Measurements from ENCODE around the gene POLR1E. TPM values are rescaled to one million over a fixed set of nuclear protein-coding genes. Genes with fewer than 3 reads are reported as not detected.

Gene POLR1E
- total RNA-seq, 1 experiment from 2014 or later, result 21.8 TPM

DNA sequence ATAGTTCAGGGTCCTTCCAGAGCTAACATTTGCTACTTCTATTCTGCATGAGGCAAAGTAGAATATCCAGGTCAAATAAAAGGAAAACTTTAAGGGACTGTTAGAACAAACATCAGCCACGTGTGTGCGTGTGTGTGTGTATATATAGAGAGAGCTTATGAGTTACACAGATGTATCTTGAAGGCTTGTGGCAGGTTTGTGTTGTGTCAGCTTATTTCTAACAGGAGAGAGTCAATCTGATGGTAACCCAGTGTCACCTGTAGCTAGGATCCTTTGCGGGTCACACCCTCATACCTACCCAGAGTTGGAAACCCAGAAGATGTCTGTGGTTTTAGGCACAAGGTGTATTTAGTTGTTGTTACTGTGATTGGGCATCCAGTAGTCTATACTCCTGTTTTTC, 12.7 kb downstream of the POLR1E start:
- no peaks in the 10 kb centered on the region for H3K4me1 ChIP-seq (replicated peaks; ENCODE audit: insufficient read depth)
- intact Hi-C loops (cut with micrococcal nuclease; ENCODE audit: unreplicated experiment), result no loop called here
- CTCF ChIA-PET, result no interaction called here
- no TSS peak for BruUV-seq (replicated peaks)
- TF ChIP-seq, protein P1, sequence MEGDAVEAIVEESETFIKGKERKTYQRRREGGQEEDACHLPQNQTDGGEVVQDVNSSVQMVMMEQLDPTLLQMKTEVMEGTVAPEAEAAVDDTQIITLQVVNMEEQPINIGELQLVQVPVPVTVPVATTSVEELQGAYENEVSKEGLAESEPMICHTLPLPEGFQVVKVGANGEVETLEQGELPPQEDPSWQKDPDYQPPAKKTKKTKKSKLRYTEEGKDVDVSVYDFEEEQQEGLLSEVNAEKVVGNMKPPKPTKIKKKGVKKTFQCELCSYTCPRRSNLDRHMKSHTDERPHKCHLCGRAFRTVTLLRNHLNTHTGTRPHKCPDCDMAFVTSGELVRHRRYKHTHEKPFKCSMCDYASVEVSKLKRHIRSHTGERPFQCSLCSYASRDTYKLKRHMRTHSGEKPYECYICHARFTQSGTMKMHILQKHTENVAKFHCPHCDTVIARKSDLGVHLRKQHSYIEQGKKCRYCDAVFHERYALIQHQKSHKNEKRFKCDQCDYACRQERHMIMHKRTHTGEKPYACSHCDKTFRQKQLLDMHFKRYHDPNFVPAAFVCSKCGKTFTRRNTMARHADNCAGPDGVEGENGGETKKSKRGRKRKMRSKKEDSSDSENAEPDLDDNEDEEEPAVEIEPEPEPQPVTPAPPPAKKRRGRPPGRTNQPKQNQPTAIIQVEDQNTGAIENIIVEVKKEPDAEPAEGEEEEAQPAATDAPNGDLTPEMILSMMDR (conservative IDR thresholded peaks at IDR 0.05), result no peak
- no peak for TF ChIP-seq EZH2 (IDR thresholded peaks at IDR 0.05; ENCODE audit: low read depth)
- no peak overlapping the region for H3K27ac ChIP-seq
- no peak for DNase-seq
- no peaks in the 10 kb centered on the region for H3K79me2 ChIP-seq (ENCODE audit: low read depth)
- POLR2A ChIA-PET (ENCODE audit: unreplicated experiment), result no interaction called here
- H3K36me3 ChIP-seq (ENCODE audit: low read depth), result no peaks in the 10 kb centered on the region
- no peak overlapping the region for H3K4me3 ChIP-seq
- H3K27me3 ChIP-seq (ENCODE audit: insufficient read depth, low read depth), result no peaks in the 10 kb centered on the region
- H4K20me1 ChIP-seq (ENCODE audit: insufficient read depth), result no peaks in the 10 kb centered on the region
- H3K9me2 ChIP-seq (ENCODE audit: insufficient read depth), result no peaks in the 10 kb centered on the region
- no peak overlapping the region for H2AFZ ChIP-seq
- no peak overlapping the region for H3K4me2 ChIP-seq
- H3F3A ChIP-seq (ENCODE audit: insufficient read depth, low read depth), result no peaks in the 10 kb centered on the region
- no peaks in the 10 kb centered on the region for H3K9me3 ChIP-seq (ENCODE audit: insufficient read depth, low read depth)

DNA sequence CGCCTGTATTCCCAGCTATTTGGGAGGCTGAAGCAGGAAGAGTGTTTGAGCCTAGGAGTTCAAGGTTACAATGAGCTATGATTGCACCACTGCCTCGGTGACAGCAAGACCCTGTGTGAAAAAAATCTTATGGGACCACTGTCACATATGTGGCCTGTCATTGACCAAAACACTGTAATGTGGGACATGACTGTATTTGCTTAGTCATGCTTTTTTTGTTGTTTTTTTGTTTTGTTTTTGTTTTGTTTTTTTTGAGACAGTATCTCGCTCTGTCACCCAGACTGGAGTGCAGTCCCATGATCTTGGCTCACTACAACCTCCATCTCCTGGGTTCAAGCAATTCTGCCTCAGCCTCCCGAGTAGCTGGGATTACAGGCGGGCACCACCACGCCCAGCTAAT, 13.5 kb downstream of the POLR1E start:
- BruUV-seq (replicated peaks), result no TSS peak
- Histone ChIP-seq H4K20me1 (ENCODE audit: insufficient read depth) (no peaks in the 10 kb centered on the region), H3K9me2 (ENCODE audit: insufficient read depth) (no peaks in the 10 kb centered on the region), H3K9me3 (ENCODE audit: insufficient read depth, low read depth) (no peaks in the 10 kb centered on the region), H3K36me3 (ENCODE audit: low read depth) (no peaks in the 10 kb centered on the region), H3K27ac (no peak overlapping the region), H3K79me2 (ENCODE audit: low read depth) (no peaks in the 10 kb centered on the region), H3K4me1 (replicated peaks; ENCODE audit: insufficient read depth) (no peaks in the 10 kb centered on the region), H3K4me3 (no peak overlapping the region), H3F3A (ENCODE audit: insufficient read depth, low read depth) (no peaks in the 10 kb centered on the region), H3K27me3 (ENCODE audit: insufficient read depth, low read depth) (no peaks in the 10 kb centered on the region), H3K4me2 (no peak overlapping the region), H2AFZ (no peak overlapping the region)
- ChIA-PET POLR2A (ENCODE audit: unreplicated experiment) (no interaction called here), CTCF (no interaction called here)
- TF ChIP-seq, protein P1 (conservative IDR thresholded peaks at IDR 0.05), result no peak
- TF ChIP-seq EZH2 (IDR thresholded peaks at IDR 0.05; ENCODE audit: low read depth), result no peak
- no peak for DNase-seq
- intact Hi-C loops (cut with micrococcal nuclease; ENCODE audit: unreplicated experiment), result no loop called here

- Histone ChIP-seq H3K9me2 (ENCODE audit: insufficient read depth) (no peaks in the 10 kb centered on the region), H3K4me1 (replicated peaks; ENCODE audit: insufficient read depth) (no peaks in the 10 kb centered on the region), H3K9me3 (ENCODE audit: insufficient read depth, low read depth) (no peaks in the 10 kb centered on the region), H3F3A (ENCODE audit: insufficient read depth, low read depth) (no peaks in the 10 kb centered on the region), H3K36me3 (ENCODE audit: low read depth) (no peaks in the 10 kb centered on the region), H3K27ac (no peak overlapping the region), H3K27me3 (ENCODE audit: insufficient read depth, low read depth) (no peaks in the 10 kb centered on the region), H2AFZ (no peak overlapping the region), H3K4me3 (no peak overlapping the region), H3K79me2 (ENCODE audit: low read depth) (no peaks in the 10 kb centered on the region), H3K4me2 (no peak overlapping the region), H4K20me1 (ENCODE audit: insufficient read depth) (no peaks in the 10 kb centered on the region)
- no TSS peak for BruUV-seq (replicated peaks)
- POLR2A ChIA-PET (ENCODE audit: unreplicated experiment), result interaction anchor here (0.6 kb wide), 1 partner anchor 460 kb away, joined by 13 read pairs; no protein-coding TSS in a partner anchor
- intact Hi-C loops (cut with micrococcal nuclease; ENCODE audit: unreplicated experiment), result no loop called here
- CTCF ChIA-PET, result no interaction called here
- DNase-seq, result no peak
- TF ChIP-seq EZH2 (IDR thresholded peaks at IDR 0.05; ENCODE audit: low read depth), result no peak
- TF ChIP-seq, protein P1 (conservative IDR thresholded peaks at IDR 0.05), result no peak
These were observed 16.3 kb downstream of the POLR1E start for GRCh38 chr9:37501957-37502596.
